NCI-H1930 (cell line): ENCODE results near the gene JAM2.
"Not testable (repeated sequence)": the region's sequence is repeated elsewhere in the genome, so short reads cannot be mapped to it uniquely, and the experiment has no call there.

ENCODE experiments used
- DNase-seq, 2 experiments: peaks; one replicate each; lab custom pipeline; 2025; lab: John Stamatoyannopoulos, UW

The JAM2 gene, protein sequence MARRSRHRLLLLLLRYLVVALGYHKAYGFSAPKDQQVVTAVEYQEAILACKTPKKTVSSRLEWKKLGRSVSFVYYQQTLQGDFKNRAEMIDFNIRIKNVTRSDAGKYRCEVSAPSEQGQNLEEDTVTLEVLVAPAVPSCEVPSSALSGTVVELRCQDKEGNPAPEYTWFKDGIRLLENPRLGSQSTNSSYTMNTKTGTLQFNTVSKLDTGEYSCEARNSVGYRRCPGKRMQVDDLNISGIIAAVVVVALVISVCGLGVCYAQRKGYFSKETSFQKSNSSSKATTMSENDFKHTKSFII

GRCh38 chr21:25638660-25639550 lies at the start of gene JAM2:
JAM2 (plus strand) TSS chr21:25639258; CDS start chr21:25639822, 564 bp downstream.
- DNase-seq, result peak in 1 of 2 experiments; percentile 19

DNA sequence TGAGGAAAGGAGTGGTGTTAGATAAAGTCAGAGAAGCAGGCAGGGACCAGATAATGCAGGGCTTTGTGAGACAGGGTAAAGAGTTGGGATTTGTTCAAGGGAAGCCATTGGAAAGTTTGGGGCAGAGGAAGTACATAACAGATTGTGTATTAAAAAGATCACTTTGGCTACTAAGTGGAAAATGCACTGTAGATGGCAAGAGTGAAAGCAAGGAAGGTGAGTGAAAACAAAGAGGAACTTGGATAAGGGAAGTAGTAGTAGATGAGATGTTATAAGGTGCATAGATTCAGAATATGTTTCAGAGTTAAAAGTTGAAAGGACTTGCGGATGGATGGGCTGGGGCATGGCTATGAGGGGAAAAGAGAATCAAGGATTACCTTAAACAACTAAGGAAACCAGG lies 49.2 kb upstream of the JAM2 start:
- no peak for DNase-seq

DNA sequence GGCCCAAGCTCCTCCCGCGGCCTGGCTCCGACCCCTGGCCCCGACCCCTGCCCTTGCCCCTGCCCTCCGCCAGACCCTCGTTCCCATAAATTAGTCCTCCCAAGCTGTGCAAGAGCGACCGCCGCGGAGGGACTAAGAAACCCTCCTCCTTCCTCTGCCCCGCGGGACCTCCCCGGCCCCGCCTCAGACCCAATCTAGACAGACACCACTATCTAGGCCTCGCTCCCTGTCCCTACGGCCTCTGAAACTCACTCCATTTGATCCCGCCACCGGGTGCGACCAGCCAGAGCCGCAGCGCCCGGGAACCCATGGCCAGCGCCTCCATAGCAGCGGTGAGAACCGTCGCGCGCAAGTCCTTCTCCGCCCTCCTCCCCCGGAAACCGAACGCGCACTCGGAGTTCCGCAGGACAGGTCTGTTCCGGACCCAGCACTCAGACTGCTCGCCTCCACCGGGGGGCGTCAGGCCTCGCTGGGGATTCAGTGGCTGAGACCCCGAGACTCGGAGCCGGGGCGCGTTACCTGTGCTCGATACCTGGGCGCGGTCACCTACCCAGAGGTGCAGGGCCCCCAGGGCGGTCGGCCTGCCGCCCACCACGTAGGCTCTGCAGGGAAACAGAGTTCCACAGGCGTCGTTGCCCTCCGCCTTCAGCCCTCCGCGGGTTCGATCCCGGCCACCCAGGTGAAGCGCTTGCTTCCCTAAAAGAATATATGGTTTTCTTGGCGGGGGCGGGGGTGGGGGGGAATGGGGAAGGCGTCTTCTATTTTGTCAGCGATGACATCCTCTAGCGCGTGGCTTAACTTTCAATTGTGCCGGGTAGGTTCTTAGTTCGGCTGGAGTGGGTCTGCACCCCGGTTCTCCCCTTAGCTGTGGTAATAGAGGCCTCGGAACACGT lies 31.7 kb upstream of the JAM2 start, which contains the start of gene MRPL39:
Gene MRPL39 (minus strand): TSS at position 331 of the 893 bp plus-strand sequence. CDS start 6 bp downstream, at position 325.
- peak; percentile 63 to 89 for DNase-seq

DNA sequence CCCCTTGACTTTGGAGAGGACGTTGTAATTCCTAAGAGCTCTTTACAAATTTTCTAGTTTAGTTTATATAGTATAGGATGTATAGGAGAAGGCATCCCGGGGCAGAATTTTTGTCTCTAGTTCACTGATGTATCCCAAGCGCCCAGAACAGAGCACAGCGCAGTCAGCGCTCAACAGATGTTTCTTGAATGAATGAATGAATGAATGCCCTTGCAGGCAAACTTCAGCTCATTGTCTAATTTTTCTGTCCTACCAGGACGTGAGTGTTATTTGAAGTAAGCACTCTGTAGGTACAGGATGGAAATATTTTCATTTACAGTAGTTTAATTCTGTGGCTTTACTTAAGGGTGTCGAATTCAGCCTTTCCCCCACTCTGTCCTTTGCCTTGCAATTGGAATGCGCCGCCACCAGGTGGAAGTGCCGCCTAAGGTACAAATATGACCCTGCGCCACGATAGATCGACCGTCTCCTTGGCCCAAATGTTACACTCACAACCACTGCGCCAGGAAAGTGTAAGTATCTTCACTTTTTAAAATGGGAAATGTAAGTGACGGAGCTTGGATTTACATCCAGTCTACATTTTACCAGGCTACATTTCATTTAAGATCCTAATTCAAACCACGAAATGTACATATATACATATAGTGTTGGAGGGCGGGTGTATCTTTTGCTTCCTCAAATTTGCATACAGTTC lies 30.9 kb upstream of the JAM2 start:
- DNase-seq, result peak; percentile 37 to 55

- no peak for DNase-seq
Observed at GRCh38 chr21:25614441-25614840, 24.6 kb upstream of the JAM2 start.

DNA sequence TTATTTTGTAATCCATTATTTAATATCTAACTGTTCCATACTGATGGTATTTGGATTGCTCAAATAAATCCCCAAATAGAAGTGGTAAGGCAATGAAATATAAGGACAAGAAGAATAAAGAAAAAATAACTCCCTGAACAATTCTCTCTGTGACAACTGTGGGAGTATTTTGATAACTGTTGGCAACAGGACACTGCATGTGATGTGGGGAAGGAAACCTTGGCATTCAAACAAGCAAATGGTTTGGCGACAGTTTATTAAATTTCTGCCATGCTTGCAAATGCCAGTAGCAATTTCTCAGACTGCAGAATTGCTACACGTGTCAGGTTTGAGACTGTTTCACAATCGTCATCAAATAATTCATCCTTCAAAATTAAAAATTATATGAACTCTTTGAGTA lies 23.2 kb upstream of the JAM2 start:
- DNase-seq, result no peak

DNA sequence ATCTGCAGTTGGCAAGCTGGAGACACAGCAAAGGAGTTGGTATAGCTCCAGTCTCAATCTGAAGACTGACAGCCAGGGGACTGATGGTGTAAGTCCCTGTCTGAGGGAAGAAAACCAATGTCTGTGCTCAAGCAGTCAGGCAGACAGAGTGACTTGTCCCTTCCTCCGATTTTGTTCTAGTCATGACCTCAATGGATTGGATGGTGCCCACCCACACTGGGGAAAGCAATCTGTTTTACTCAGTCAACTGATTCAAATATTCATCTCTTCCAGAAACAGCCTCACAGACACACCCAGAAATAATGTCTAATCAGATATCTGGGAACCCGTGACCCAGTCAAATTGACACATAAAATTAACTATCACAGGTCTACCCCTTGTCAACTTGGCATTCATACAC lies 19.9 kb upstream of the JAM2 start:
- no peak for DNase-seq

DNA sequence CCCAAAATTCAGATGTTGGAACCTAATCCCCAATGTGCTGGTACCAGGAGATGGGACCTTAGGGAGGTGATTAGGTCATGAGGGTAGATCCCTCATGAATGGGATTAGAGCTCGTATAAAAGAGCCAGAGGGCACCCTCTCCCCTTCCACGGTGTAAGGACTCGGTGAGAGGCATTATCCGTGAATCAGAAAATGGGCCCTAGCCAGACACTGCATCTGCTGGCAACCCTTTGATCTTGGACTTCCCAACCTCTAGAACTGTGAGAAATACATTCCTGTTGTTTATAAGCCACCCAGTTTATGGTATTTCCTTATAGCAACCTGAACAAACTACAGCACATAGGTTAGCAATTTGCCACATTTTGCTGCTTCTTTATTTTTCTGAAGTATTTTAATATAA lies 14.5 kb upstream of the JAM2 start:
- no peak for DNase-seq

DNA sequence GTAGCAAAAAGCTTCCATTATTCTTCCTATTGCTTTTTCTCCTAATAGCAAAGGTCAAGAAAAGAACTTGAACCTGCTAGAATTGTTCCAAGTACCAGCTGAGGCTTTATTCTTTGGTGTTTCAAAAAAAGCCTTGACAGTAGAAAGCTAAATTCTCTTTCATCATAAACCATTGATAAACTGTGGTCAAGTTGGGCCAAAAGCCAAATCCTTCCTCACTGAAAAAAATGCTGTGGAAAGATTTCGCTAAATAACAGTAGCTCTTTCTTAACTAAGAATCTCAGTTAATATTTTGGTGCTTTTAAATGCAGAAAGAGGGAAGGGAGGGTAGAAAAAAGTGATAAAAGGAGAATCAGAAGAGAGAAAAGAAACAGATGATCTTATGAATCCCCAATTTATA lies 14.0 kb upstream of the JAM2 start:
- DNase-seq, result no peak

DNA sequence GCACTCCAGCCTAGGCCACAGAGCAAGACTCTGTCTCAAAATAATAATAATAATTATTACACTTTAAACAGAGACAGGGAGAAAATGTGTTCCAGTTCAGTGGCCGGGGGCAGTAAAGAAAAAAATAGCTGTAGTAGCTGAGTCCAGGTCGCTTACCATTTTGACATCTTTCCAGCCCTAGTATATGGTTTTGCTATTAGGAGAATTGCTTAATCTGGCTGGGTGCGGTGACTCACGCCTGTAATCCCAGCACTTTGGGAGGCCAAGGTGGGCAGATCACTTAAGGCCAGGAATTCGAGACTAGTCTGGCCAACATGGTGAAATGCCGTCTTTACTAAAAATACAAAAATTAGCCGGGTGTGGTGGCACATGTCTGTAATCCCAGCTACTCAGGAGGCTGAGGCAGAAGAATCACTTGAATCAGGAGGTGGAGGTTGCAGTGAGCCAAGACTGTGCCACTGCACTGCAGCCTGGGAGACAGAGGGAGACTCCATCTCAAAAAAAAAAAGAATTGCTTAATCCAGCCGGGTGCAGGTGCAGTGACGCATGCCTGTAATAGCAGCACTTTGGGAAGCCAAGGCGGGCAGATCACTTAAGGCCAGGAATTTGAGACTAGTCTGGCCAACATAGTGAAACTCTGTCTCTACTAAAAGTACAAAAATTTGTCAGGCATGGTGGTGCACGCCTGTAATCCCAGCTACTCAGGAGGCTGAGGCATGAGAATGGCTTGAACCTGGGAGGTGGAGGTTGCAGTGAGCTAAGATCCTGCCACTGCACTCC lies 13.1 kb upstream of the JAM2 start:
- not testable (repeated sequence) for DNase-seq

DNA sequence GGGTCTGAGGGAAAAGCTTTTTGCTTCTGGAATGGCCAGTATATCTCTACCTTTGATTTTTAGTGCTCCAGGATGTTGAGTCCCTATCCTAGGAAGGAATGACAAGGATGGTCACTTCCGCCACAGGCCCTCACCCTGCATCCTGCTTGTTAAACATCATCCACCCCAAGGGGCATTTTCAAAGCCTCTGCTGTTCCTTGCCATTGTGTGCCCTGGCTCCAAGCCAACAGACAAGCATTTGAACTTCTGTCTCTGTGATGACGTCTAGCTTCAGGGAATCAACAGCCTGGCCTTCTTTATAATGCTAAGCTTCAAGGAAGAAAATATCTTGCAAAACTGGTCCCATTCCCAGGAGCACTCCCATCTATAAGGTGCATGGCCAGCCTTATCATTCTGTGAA lies 12.3 kb upstream of the JAM2 start:
- DNase-seq, result no peak

- no peak for DNase-seq
Observed at GRCh38 chr21:25632296-25632695, 6.8 kb upstream of the JAM2 start.

- DNase-seq, result no peak
Observed at GRCh38 chr21:25635310-25635709, 3.7 kb upstream of the JAM2 start.

DNA sequence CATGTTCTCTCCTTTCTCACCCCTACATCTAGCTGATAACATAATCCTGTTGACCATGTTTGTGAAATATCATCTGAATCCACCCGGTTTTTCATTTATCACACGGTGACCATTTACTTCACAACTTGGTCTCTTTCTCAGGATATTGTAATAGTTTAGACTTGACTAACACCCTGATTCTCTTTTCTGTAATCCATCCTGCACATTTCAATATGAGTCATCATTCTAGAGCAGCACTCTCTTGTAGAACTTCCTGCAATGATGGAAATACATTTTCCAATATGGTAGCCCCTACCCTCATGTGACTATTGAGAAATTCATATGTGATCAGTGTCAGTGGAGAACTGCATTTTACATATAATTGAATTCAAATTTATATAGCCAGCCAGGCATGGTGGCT lies 2.3 kb upstream of the JAM2 start:
- no peak for DNase-seq

DNA sequence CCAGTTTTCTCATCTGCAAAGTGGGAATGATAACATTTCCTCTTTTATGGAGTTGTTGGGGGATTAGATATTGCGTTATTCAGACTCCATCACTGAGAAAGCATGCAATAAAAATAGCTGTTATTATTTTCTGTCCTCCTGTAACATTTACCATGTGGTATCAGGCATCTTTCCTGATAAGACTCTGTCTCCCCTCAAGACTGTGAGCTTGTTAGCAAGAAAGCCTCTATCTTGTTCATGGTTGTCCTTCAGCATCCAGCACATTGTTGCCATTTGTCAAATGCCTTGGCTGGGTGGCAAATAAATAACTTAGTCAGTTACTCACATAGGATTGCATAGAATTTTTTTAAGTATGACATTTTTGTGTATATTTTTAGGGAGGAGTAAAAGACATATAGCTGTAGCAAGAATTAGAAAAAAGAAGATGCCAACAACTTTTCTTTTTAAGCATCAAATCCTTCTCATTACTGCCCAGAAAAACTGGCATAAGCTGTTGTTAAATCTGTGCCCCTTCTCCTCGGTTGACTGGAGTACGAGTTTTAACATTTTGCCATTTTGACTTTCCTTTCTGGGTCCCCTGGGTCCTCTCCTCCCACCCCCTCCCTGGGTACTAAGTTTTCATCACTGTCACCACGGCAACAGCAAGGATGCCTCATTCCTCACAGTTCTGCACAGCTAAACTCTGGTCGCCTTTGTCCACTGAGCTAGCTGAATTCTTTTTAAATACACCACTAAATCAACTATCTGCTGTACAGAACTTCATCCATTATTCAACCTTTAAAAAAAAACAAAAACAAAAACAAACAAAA lies 1.0 kb upstream of the JAM2 start:
- DNase-seq, result no peak

DNA sequence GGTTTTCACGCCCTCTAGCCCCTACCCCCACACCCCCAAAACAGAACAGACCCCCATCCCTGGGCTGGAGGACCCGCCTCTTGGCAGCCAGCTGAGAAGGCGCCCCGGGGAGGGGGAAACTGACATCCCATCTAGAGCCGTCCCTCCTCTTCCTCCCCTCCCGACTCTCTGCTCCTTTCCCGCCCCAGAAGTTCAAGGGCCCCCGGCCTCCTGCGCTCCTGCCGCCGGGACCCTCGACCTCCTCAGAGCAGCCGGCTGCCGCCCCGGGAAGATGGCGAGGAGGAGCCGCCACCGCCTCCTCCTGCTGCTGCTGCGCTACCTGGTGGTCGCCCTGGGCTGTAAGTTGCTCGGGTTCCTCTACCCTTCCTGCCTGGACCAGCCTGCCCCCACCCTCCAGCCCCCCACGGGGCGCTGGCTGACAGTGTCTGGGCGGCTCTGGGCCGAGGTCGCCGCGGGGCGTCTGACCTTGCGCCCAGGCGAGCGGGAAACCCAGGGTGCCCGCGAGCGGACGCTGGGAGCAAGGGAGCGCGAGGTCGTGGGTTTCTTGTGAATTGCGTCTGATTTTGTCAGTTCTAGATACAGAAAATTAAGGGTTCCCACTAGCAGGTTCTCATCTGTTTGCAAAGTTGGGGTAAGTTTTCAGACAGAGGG lies 618 bp downstream of the JAM2 start:
- DNase-seq, result peak; percentile 40 to 42

DNA sequence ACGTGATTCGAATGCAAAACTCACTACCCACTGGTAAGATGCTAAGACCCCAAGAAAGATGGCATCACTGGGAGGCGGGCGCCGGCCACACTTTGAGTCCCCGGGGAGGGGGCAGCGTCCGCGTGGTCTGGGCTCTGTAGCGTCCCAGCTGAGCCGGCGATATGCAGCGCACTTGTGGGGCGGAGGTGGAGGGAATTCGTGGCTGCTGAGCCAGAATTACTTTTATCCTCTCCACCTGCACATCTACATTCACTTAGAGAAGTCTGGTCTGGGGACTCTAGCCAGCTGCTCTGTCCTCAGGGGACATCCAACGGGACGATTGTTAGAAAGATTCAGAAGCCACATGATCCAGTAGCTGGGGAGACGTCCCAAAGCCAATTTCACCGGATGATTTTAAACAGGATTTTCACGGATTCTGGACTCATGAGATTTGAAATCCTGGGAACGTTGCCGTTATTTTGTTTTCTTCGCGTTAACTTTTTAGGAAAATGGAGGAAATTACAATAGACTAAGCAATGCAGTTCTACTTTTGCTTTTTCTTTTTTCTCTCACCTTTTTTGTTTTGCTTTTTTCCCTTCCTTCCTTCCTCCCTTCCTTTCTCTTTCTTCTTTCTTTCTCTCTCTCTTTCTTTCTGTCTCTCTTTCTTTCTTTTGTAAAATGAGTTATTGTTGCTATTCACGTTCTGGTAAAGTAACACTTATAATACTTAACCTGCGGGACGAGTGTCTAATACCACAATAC lies 1.3 kb downstream of the JAM2 start:
- DNase-seq, result peak; percentile 22 to 32

- DNase-seq, result no peak
Observed at GRCh38 chr21:25640943-25641292, 1.9 kb downstream of the JAM2 start.

GRCh38 chr21:25643486-25643885 lies 4.4 kb downstream of the JAM2 start:
- DNase-seq, result no peak
